Left renal cortex interstitium (tissue), 4 donors: Measurements from ENCODE around the gene PRELID3B. TPM values are rescaled to one million over a fixed set of nuclear protein-coding genes. Genes with fewer than 3 reads are reported as not detected.

ENCODE experiments used
- DNase-seq, 4 donors: peaks; one replicate each; pipeline ENCODE4 v3.0.0-alpha.2; 2013; ENCODE audit warnings: low read depth in 4 of 4, low spot score in 2 of 4, missing footprints in 1 of 4
- polyA plus RNA-seq, 4 donors: library from polyadenylated mRNA; unstranded; fragments of 120-200 nt; gene quantifications; one replicate each; pipeline ENCODE4 v1.2.1, GENCODE V29; 2013; ENCODE audit not compliant: insufficient read length in 4 of 4

PRELID3B gene
- polyA plus RNA-seq, 4 donors: 65.4 to 74.0 (median 70.4) TPM

DNA sequence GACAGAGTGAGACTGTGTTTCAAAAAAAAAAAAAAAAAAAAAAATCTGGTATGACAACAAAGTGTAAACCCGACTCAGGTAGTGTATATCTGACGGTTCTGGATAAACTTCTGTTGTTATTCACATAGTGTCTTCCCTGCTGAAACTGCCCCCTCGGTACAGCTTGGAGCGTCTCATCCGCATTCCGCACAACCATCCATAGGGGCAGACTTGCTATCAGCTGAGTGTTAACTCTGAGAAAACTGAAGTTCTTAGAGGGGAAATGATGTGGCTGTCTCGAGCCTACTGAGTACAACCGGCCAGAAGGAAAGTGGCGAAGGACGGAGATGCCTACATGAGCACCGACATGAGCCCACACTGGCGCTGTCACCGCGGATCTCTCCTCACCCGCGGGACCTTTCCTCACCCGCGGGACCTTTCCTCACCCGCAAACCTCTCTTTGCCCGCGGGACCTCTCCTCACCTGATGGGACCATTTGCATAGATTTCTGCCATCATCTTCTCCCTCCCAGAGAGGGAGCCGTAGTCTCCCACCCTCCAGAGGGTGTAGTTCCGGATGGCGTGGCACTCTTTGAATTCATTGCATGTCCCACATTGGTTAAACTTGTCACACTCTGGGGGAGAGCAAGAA lies 45.3 kb downstream of the PRELID3B start:
- no peak for DNase-seq

DNA sequence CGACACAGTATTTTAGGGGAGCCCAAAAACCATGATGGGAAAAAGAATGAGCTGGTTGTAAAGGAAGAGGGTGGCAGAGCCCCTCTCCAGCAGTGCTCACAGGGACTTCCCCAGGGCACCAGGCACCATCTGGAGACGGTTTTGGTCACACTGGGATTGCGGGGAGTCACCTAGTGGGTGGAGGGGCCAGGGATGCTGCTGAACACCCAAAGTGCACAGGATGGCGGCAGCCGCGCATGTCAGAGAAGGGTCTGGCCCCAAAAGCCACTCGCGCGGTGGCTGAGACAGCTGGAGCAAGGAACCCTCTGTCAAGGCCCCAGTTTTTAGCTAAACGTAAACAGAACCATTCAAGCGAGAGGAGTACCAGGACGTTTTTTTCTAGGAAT lies 46.4 kb downstream of the PRELID3B start:
- no peak for DNase-seq

DNA sequence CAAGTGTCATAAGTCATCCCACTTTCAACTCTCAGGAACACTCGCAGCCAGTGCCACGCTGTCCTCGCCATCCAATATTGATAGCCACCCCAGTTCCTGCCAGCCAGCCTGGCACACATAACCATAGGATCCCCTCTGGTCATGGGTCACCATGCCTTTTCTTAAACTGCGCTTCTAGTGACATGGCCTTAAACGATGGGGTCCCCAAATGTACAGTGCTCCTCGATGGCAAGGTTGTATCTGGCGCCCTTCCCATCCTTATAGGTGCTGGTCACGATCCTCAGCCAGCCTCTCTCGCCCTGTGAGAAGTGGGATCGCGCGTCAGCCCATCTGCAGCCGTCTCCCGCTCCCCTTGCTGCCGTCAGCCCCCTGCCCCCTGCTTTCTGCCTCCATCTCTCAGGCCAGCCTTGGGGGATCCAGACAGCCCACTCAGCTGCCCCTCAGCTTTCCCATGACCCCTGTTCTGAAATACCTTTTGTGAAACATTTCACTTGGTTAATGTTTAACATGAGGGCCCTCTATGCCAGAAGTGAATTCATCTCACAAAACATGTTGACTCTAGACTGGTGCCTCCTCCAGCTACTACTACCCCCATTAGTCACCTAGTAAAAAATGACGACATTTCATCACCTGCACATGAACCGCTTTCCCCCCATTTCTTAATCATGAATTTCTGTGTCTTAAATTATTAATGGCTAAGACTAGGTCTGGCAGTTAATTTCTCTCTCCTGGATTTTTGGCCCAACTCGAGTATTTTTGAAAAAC lies 46.9 kb downstream of the PRELID3B start:
- no peak for DNase-seq

DNA sequence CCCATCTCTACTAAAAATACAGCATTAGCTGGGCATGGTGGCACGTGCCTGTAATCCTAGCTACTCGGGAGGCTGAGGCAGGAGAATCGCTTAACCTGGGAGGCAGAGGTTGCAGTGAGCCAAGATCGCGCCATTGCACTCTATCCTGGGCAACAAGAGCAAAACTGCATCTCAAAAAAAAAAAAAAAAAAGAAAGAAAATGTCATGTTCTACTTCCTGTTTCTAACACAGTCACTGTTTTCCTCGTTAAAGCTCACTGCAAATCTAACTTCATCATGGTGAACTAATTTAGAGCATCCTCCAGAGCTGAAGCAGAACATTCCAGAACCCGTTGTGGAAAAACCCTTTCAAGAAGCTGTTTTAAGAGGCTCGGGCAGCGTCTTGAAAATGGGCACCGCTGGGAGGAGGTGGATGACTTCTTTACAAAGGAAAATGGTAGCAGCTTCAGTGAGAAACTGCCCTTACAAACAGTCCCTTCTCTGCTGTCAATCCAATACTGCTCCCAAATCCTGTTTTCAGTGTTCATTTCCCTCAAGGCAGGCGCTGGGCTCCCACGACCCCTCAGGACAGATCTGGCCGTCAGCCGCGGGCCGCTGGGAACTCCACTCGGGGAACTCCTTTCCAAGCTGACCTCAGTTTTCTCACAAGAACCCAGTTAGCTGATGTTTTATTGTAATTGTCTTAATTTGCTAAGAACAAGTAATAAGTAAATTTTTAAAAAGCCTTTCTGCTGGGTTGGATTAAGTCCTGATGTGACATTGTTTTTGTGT lies 48.0 kb downstream of the PRELID3B start:
- DNase-seq: no peak

DNA sequence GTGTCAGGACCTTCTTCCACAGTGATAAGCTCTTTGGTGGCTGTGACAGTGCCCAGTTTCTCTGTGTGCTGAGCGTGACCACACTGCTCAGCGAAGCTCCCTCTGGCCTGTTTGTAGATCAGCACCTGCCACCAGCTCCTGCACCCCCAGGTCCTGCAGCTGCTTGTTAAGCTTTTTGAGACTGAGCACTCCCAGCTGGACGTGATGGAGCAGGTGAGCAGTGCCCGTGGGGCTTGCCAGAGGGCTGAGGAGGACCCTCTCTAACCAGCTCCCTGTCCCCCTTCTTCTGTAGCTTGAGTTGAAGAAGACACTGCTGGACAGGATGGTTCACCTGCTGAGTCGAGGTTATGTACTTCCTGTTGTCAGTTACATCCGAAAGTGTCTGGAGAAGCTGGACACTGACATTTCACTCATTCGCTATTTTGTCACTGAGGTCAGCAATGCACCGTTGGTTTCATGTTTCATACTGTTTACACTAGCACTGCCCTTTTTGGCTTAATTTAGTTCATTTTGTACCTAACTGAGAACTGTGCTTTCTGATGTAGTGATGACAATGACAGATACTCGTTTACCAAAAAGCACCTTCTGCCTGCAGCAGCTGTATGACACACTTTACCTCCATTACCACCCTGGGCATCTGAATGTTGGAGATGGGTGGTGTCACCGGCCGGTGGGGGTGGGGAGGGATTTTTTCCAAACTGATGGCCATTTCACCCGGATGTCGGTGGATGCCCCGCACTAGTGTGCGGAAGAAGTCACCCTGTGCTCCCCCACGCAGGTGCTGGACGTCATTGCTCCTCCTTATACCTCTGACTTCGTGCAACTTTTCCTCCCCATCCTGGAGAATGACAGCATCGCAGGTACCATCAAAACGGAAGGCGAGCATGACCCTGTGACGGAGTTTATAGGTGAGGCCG lies 49.0 kb downstream of the PRELID3B start:
- DNase-seq: no peak

DNA sequence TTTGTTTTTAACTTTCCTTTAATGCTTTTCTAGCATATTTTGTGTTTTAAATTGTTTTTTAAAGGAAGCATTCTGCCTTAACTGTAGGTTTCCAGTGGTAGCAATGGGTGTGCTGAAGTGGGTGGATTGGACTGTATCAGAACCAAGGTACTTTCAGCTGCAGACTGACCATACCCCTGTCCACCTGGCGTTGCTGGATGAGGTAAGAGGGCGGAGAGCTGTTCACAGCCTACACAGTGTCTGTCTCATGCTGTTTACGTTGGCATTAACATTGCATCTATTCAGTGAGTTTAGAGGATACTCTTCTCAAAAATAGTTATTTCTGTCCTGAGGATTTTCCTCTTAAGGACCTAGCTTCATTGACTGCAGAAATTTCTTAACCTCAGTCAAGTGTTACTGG lies 49.7 kb downstream of the PRELID3B start:
- DNase-seq: no peak

DNA sequence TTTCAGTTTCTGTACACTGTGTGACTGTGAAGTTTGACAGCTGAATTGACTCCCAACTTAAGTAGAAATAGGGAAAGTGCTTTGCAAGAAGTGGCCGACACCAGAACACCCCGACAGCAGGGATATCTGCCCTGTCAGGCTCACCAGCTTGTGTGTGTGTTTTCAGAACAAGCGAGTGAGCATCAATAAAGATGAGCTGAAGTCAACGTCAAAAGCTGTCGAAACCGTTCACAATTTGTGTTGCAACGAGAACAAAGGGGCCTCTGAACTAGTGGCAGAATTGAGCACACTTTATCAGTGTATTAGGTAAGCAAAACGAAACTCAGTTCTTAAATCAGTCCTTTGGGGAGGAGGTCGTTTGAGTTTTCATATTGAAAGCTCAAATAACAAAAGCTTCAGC lies 50.9 kb downstream of the PRELID3B start:
- DNase-seq: no peak

DNA sequence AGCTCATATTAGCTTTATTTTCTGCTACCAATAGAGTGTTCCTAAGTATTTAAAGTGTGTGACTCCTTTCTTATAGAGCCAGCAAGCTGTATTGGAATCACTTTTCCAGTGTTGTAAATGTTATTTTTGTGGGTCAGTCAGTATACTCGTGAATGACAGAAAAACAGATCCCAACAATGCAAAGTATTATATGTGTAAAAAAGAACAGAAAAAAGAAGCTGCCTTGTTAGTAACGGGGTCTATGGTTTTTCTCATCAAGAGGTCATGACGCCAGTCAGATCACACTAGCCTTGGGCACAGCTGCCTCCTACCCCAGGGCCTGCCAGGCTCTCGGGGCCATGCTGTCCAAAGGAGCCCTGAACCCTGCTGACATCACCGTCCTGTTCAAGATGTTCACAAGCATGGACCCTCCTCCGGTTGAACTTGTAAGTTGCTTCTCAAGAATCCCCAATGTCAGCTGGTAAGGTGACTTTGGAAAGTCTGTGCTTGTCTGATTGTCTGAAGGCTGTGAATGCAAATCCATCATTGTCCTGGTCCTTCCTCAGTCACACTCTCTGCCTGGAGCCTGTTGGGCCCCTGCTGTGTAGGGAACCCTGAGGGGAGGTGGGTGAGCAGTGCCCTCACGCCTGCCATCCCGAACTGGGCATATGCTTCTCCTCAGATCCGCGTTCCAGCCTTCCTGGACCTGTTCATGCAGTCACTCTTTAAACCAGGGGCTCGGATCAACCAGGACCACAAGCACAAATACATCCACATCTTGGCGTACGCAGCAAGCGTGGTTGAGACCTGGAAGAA lies 51.7 kb downstream of the PRELID3B start:
- DNase-seq: no peak

DNA sequence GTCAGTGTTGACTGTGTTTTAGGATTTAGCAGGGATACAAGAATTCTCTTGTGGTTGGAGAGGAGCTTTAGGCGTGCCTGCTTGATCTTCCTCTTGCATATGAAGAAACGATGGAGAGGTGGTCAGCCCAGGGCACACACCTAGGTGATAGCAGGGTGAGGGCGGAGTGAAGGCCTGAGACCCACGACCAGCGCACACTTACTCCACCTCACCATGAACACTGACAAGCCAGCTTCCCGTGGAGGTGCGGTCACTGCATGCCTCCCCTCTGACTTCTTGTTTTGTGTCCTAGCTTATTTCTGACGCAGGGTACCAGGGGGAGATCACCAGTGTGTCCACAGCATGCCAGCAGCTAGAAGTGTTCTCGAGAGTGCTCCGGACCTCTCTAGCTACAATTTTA lies 53.4 kb downstream of the PRELID3B start:
- DNase-seq: no peak

DNA sequence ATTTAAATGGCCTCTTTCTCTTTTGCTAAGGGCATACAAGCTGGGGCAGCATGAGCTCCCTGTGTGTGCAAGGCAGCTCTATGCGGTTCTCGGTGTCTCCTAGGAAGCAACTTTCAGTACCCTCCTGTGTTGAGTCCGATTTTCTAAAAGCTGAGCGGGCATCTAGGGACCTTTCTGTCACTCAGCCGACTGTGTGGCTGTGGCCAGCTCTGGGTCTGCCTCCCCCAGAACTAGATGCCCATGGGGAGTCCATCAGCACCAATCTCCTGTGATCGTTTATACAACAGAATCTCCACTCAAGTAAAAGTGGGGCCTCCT lies 54.1 kb downstream of the PRELID3B start:
- no peak for DNase-seq

DNA sequence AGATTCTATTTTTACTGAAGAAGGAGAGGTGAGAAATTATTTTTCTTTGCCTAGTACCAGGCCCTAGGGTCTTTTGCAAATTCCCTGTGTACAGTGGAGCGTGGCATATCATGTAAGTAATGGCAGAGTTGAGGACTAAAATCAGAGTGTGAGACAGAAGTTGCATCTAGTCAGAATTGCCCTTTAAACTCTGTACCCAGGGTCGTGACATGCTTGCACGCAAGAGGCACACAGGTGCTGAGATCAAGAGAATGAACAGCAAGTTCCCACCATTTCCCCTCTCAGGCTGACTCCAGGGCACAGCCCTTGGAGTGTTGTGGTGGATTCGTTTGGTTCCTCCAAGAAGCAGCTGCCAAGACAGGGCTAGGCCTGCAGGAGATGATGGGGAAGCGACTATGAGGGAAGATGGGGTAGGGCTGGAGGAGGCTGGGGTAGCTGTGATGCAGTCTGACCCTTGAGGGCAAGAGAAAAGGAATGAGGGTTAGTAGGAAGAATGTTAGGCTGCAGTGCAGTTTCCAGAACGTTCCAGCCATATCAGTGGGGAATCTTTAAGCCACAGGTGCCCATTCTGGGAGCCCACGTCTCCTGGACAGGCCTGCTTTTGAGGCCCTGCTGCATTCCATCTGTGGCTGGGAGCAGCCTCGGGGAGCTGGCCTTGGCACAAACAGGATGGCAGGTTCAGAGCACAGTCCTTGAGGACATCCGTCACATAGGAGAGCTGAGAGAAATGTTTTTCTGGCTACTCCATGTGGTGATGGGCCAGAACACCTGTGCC lies 54.6 kb downstream of the PRELID3B start:
- DNase-seq: no peak

DNA sequence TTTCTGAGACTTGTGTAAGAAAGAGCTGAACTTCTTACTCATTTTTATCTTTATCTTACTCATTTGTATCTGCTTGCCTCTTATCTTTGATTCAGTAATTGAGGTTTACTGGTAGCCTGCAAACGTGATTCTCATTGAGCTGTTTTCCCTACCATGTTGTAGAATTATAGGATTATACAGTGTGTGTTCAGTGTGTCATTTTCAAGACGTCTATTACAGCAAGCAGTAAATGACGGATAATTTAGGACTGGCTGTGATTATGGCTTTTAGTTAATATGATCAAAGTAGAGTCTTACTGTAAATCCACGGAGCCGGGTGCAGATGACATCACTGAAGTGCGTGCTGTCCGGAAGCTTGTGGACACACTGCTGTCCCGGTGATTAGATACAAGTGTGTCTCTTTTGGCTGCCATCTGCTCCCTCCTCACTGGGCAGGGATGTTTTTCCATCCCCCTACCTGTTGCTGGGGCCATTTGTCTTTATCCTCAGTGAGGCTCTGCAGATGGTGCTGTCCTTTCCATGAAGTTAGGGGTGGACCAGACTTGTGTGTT lies 55.5 kb downstream of the PRELID3B start:
- no peak for DNase-seq

DNA sequence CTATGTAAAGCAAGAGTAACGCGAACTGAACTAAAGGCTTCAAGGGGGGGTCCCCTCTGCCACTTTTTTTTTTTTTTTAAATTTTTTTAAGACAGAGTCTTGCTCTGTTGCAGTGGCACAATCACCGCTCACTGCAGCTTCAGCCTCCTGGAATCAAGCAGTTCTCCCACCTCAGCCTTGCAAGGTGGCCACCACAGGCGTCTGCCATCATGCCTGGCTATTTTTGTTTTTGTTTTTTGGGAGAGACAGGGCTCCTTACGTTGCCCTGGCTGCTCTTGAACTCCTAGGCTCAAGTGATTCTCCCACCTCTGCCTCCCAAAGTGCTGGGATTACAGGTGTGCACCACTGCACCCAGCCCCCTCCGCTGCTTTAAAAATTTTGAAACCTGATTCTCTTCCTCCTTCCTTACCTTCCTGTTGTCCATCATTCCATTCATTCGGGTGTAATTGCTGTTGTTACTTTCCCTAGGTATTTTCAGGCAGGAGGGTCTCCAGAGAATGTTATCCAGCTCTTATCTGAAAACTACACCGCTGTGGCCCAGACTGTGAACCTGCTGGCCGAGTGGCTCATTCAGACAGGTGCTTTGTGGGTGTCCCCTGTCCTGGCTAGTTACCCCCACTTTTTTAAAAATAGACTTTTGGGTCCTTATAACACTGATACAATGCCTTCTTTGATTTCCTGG lies 56.2 kb downstream of the PRELID3B start:
- DNase-seq: no peak

DNA sequence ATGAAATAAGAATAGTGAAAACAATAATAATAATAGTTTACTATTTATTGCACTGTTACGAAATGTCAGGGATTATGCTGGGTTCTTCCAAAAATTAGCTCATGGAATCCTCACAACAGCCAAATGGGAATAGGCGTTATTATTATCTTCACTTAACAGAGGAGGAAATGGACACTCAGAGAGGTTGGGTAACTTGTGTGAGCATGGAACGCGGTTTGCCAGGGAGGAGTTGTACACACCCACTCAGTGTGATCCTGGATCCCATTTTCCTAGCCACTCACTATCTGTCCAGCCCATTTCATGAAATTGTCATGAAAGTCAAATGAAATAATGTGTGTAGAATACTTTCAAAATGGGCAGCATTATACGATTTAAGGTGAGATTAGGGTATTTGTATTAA lies 56.9 kb downstream of the PRELID3B start:
- no peak for DNase-seq

DNA sequence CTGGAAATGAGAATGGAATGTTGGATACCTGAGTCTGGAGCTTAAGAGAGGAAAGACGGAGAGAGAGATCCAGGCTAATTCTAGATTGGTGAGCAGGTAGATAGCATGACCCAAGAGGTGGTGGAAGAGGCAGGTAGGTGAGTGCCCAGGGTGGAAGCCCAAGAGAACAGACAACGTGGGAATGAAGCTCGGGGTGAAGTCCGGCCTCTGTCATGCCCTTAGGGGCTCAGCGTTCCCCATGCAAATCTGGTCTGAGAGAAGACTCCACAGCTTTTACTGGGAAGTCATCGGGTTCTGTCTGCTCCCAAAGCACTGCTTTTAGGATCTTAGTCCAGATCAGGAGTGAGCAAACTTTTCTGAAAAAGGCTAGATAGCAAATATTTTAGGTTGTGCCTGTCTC lies 57.9 kb downstream of the PRELID3B start:
- no peak for DNase-seq
